ENCODE measurements around the gene SPEF2.

Gene SPEF2, protein sequence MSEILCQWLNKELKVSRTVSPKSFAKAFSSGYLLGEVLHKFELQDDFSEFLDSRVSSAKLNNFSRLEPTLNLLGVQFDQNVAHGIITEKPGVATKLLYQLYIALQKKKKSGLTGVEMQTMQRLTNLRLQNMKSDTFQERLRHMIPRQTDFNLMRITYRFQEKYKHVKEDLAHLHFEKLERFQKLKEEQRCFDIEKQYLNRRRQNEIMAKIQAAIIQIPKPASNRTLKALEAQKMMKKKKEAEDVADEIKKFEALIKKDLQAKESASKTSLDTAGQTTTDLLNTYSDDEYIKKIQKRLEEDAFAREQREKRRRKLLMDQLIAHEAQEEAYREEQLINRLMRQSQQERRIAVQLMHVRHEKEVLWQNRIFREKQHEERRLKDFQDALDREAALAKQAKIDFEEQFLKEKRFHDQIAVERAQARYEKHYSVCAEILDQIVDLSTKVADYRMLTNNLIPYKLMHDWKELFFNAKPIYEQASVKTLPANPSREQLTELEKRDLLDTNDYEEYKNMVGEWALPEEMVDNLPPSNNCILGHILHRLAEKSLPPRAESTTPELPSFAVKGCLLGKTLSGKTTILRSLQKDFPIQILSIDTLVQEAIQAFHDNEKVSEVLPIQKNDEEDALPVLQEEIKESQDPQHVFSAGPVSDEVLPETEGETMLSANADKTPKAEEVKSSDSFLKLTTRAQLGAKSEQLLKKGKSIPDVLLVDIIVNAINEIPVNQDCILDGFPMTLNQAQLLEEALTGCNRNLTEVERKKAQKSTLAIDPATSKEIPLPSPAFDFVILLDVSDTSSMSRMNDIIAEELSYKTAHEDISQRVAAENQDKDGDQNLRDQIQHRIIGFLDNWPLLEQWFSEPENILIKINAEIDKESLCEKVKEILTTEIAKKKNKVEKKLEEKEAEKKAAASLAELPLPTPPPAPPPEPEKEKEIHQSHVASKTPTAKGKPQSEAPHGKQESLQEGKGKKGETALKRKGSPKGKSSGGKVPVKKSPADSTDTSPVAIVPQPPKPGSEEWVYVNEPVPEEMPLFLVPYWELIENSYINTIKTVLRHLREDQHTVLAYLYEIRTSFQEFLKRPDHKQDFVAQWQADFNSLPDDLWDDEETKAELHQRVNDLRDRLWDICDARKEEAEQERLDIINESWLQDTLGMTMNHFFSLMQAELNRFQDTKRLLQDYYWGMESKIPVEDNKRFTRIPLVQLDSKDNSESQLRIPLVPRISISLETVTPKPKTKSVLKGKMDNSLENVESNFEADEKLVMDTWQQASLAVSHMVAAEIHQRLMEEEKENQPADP (N-terminal part only)

DNA sequence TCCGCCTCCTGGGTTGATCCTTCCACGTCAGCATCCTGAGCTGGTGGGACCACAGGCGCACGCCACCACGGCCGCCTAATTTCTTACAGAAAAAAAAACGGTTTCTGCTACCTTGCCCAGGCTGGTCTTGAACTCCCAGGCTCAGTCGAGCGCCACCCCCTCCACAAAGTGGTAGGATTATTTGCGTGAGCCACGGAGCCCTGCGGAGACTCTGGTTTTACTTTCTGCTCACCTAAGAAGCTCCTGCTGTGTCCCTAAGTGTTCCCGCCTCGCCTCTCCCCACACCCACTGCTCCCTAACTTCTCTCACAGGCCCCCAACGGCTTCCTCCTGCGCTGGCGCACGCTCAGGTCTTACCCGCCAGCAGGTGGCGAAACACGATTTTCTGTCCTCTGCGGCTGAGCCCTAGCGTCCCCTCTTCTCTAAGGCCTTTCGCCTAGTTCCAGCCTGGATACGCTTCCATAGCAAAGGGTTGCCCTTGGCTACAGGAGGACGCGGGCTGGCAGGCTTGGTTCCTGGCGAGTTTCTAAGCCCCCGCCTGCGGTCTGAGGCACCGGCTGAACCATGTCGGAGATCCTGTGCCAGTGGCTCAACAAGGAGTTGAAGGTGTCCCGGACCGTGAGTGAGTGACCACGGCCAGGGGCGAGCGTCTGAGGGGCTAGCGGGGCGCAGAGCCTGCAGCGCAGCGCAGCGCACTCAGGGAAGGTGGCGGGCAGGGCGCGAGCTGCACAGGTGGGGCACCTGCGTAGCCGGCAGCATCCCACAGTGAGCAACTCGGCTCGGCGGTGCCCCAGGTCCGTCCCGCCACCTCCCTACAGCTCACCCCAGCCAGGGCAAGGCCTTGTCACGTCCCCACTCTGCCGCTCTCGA lies at the start of gene SPEF2:
Gene SPEF2 (plus strand): TSS at position 429 of the 869 bp plus-strand sequence. CDS start 135 bp downstream, at position 564.
- intact Hi-C loops (cut with DNase I; ENCODE audit: low total_unique reads), result no loop called here
- H3K27ac ChIP-seq, result peak within 1 kb of the TSS; percentile 56 to 63

DNA sequence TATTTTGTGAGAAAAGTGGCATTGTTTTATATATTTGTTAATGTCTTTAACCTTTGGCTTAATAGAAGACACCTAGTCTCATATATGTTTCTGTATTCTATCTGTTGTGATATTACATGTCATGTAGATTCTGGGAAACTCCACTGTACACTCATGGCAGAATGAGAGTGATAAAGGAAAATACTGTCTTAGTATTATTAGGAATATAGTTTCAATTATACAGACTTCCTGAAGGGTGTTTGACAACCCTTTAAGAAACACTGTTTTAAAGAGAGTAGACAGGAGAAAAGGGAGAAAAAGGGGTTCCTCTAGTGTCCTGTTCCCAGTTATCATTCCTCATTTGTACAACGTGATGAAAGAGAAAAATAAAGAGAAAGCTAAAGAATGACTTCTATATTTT lies 42.1 kb upstream of the SPEF2 start:
- Histone ChIP-seq H3K4me1 (no peaks in the 10 kb centered on the region), H3K9me3 (no peaks in the 10 kb centered on the region), H3K4me3 (no peak overlapping the region), H3K36me3 (no peaks in the 10 kb centered on the region), H3K27ac (no peak overlapping the region), H3K27me3 (no peaks in the 10 kb centered on the region)
- DNase-seq, result no peak
- TF ChIP-seq, protein P1, sequence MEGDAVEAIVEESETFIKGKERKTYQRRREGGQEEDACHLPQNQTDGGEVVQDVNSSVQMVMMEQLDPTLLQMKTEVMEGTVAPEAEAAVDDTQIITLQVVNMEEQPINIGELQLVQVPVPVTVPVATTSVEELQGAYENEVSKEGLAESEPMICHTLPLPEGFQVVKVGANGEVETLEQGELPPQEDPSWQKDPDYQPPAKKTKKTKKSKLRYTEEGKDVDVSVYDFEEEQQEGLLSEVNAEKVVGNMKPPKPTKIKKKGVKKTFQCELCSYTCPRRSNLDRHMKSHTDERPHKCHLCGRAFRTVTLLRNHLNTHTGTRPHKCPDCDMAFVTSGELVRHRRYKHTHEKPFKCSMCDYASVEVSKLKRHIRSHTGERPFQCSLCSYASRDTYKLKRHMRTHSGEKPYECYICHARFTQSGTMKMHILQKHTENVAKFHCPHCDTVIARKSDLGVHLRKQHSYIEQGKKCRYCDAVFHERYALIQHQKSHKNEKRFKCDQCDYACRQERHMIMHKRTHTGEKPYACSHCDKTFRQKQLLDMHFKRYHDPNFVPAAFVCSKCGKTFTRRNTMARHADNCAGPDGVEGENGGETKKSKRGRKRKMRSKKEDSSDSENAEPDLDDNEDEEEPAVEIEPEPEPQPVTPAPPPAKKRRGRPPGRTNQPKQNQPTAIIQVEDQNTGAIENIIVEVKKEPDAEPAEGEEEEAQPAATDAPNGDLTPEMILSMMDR (IDR thresholded peaks at IDR 0.05), result no peak
- intact Hi-C loops (cut with DNase I; ENCODE audit: low total_unique reads), result no loop called here

More for the DNA sequence above, at the start of gene SPEF2:
- Histone ChIP-seq H3K4me3 (peak within 1 kb of the TSS; percentile 67 to 92), H3K4me1 (peaks cover 0 to 15% (median 0%) of the 10 kb centered on the region in 4 donors), H3K27me3 (no peaks in the 10 kb centered on the region), H3K9me3 (no peaks in the 10 kb centered on the region), H3K36me3 (no peaks in the 10 kb centered on the region)
- TF ChIP-seq, protein P1 (IDR thresholded peaks at IDR 0.05), result peak; percentile 54 to 62
- DNase-seq, result peak; percentile 68 to 86

DNA sequence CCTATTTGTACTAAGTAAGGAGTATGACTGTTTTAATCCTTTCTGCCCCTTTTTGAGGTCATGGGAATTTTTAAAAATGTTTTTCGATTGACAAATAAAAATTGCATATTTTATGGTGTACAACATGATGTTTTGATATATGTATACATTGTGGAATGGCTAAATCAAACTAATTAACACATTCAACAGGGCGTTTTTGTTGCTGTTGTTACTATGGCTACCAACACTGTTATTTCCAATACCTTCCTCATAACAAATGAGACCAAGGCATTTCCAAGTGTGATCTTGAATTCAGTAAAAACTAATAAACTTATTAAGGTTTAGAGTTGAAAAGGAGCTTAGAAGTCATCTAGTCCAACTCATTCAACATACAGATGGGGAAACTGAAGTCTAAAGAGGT lies 30.2 kb upstream of the SPEF2 start:
- Histone ChIP-seq H3K9me3 (no peaks in the 10 kb centered on the region), H3K36me3 (no peaks in the 10 kb centered on the region), H3K4me3 (no peak overlapping the region), H3K27me3 (no peaks in the 10 kb centered on the region), H3K4me1 (no peaks in the 10 kb centered on the region), H3K27ac (no peak overlapping the region)
- TF ChIP-seq, protein P1 (IDR thresholded peaks at IDR 0.05), result no peak
- no peak for DNase-seq
- intact Hi-C loops (cut with DNase I; ENCODE audit: low total_unique reads), result no loop called here

DNA sequence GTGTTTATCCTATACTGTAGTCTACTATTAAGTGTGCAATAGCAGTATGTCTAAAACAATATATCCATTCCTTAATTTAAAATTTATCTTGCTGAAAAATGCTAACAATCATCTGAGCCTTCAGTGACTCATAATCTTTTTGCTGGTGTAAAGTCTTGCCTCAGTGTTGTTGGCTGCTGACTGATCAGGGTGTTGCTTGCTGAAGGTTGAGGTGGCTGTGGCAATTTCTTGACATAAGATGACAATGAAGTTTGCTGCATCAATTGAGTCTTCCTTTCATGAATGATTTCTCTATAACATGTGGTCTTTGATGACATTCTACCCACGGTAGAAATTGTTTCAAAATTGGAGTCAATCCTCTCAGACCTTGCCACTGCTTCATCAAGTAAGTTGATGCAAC lies 24.3 kb upstream of the SPEF2 start:
- H3K4me3 ChIP-seq, result no peak overlapping the region

More for the DNA sequence above, 24.3 kb upstream of the SPEF2 start:
- intact Hi-C loops (cut with DNase I; ENCODE audit: low total_unique reads), result no loop called here
- Histone ChIP-seq H3K27me3 (no peaks in the 10 kb centered on the region), H3K4me1 (no peaks in the 10 kb centered on the region), H3K27ac (no peak overlapping the region), H3K36me3 (no peaks in the 10 kb centered on the region), H3K9me3 (no peaks in the 10 kb centered on the region)
- no peak for DNase-seq
- TF ChIP-seq, protein P1 (IDR thresholded peaks at IDR 0.05), result no peak
